Fibroblast of the aortic adventitia (primary cell): Measurements from ENCODE around the gene TMEM198. TPM values are rescaled to one million over a fixed set of nuclear protein-coding genes. Genes with fewer than 3 reads are reported as not detected.

Experiments
- DNase-seq: peaks from one replicate; pipeline ENCODE4 v3.0.0-alpha.2; 2010; ENCODE audit warnings: low read depth
- H3K4me3 ChIP-seq: 2 replicates; pipeline ENCODE4 v1.5.1; 2011; ENCODE audit warnings: low read depth, mild to moderate bottlenecking, control low read depth, low read length, moderate library complexity
- total RNA-seq: library from RNA; depleted of rRNA; stranded (reverse); fragments of >200 nt; gene quantifications from 2 replicates; pipeline ENCODE4 v1.2.3, GENCODE V29; 2012; ENCODE audit warnings: low replicate concordance
- TF ChIP-seq, protein P1 (sequence below): IDR thresholded peaks from 2 replicates; pipeline ENCODE4 v1.5.1; 2011; ENCODE audit warnings: mild to moderate bottlenecking, low read length, control low read depth, inconsistent platforms; ENCODE audit not compliant: insufficient read depth

Gene TMEM198
- total RNA-seq, 1 donor: 1.1 TPM

DNA sequence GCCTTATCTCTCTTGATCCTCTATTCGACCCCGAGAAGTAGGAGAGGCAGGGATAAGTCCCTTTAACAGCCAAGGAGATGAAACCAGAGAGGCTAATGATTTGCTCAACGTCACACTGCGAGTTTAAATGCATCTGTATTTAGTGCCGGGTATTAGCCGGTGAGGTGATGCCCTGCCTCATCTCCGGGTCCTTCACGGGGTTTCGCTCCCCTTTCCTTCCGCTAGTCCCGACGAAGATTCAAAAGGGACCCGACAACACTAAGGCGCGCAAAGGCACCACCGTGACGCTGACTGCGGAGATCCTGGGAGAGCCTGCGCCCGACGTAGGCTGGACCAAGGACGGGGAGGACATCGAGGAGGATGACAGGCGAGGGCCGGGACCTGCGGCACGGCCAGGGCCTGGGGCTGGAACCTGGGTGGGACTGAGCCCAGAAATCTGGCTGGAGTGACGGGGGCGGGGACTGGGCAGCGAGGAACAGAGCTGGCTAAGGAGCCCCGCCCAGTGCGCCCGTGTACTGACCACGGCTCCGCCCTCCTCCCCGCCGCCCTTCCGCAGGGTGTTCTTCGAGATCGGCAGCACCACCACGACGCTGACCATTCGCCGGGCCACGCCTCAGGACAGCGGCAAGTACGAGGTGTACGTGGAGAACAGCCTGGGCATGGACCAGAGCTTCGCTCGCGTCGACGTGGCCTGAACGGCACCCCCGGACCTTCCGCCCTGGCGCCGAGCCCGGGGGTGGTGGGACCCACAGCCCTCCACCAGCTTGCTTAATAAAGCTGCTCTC, 46.1 kb upstream of the TMEM198 start:
- H3K4me3 ChIP-seq: peak overlapping the region; percentile 76
- peak; percentile 78 for DNase-seq
- TF ChIP-seq, protein P1, sequence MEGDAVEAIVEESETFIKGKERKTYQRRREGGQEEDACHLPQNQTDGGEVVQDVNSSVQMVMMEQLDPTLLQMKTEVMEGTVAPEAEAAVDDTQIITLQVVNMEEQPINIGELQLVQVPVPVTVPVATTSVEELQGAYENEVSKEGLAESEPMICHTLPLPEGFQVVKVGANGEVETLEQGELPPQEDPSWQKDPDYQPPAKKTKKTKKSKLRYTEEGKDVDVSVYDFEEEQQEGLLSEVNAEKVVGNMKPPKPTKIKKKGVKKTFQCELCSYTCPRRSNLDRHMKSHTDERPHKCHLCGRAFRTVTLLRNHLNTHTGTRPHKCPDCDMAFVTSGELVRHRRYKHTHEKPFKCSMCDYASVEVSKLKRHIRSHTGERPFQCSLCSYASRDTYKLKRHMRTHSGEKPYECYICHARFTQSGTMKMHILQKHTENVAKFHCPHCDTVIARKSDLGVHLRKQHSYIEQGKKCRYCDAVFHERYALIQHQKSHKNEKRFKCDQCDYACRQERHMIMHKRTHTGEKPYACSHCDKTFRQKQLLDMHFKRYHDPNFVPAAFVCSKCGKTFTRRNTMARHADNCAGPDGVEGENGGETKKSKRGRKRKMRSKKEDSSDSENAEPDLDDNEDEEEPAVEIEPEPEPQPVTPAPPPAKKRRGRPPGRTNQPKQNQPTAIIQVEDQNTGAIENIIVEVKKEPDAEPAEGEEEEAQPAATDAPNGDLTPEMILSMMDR: no peak

DNA sequence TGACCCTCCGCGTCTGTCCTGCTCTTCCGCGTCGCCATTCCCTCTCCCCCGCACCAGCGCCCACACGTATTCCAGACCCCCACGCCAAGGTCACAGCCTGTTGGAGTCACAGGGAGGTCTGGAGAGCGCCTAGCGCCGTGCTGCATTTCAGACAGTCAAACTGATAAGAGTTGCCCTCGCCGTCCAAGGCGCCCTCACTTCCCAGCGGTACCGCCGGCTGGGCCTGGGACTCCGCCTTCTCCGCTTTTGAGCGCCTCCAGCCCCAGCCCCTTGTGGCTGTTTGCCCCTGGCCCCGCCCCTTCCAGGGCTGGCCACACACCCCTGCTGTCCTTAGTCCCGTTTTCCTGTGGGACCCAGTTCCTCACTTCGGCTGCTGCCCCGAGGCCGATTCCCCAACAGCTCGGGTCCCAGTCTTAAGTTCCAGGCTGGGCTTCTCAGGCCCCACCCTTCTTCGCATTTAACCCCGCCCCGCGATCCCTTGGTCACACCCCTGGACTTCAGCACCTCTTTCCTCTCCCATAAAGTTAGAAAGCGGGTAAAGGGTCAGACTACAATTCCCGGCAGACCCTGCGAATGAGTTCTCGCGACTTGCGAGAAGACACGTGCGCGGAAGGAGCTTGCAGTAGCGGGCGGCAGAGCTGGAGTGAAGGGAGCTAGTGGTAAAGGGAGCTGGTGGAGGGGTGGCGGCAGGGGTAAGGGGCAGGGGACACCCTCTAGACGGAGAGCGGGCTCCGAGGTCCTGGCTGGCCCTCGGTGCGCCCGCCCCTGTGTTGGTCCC, 45.4 kb upstream of the TMEM198 start, which contains the start of gene GMPPA:
Gene GMPPA, plus strand, starts transcription at position 612 of the 778 bp plus-strand sequence. CDS start 1,085 bp downstream, outside the sequence.
- peak; percentile 99 for DNase-seq
- TF ChIP-seq, protein P1: no peak
- H3K4me3 ChIP-seq: peak within 1 kb of the TSS; percentile 84

DNA sequence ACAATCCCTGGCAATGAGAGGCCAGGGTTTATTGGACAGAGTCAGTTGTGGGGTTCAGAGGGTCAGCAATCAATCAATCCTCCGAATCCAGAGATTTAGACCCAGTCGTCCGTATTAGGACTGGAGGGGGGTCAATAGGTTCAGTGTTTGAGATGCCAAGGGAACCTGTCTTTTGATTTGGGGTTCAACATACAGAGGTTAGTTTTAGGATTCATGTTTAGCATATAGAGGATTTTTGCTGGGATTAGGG, 44.8 kb upstream of the TMEM198 start:
- TF ChIP-seq, protein P1: no peak
- peak overlapping the region; percentile 84 for H3K4me3 ChIP-seq
- no peak for DNase-seq

DNA sequence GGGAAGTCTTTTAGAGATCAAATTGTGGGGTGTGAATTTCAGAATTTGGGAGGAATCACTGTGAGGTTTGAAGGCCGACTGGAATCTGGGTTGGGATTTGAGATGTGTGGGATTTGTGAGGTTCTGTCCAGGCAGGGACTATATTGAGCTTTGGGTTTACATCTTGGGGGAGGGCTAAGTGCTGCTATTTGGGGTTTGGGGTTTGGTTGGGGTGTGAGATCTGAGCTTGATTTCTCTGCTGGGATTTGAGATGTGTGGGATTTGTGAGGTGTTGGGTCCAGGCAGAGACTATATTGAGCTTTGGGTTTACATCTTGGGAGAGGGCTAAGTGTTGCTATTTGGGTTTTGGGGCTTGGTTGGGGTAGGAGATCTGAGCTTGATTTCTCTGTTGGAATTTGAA, 44.3 kb upstream of the TMEM198 start:
- TF ChIP-seq, protein P1: no peak
- DNase-seq: no peak
- peak overlapping the region; percentile 84 for H3K4me3 ChIP-seq

DNA sequence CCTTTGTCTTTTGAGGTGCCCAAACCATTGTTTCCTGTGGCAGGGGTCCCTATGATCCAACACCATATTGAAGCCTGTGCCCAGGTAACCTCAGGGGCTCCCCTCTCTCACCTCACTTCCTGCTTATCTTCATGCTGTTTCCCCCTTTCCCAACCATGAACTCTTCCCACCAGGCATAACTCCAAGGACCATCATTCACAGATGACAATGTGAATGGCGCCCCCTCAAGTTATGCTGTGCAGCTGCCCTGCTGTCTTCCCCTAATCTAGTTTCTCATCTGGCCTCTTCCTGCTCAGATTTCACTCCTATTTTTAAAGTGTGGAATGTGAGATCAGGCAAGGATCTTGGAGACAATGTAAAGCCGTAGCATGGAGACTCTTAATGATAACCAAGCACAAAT, 43.7 kb upstream of the TMEM198 start:
- TF ChIP-seq, protein P1: peak; percentile 45
- peak overlapping the region; percentile 84 for H3K4me3 ChIP-seq
- DNase-seq: peak; percentile 32

DNA sequence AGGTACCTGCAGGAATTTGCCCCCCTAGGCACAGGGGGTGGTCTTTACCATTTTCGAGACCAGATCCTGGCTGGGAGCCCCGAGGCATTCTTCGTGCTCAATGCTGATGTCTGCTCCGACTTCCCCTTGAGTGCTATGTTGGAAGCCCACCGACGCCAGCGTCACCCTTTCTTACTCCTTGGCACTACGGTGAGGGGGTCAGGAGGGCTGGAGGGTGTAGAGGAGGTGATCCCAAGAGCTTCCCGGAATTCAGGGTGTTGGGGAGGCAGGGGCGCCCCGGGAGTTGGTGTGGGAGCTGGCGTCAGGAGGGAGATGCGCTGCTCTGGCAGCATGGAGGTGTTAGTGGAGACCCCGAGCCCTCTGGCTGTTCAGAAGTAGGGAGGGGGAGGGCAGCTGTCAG, 42.0 kb upstream of the TMEM198 start:
- TF ChIP-seq, protein P1: no peak
- no peak for DNase-seq
- H3K4me3 ChIP-seq: no peak overlapping the region
